Thyroid gland (tissue), 4 donors: ENCODE results near the gene MTCH1. TPM values are rescaled to one million over a fixed set of nuclear protein-coding genes. Genes with fewer than 3 reads are reported as not detected.

Experiments used
- DNase-seq, 2 donors: peaks; one replicate each; pipeline ENCODE4 v3.0.0-alpha.2; 2019
- H3K27ac ChIP-seq, 3 donors: fragments of 200-600 bp; sonication (generic); 1 replicate in 2 of 3; 2 replicates in 1 of 3; pipeline ENCODE4 v1.5.1; 2016 to 2019; ENCODE audit warnings: mild to moderate bottlenecking in 1 of 3, moderate library complexity in 1 of 3
- H3K27me3 ChIP-seq: fragments of 200-600 bp; sonication (generic); one replicate; pipeline ENCODE4 v1.5.1; 2019
- H3K36me3 ChIP-seq, 2 donors: fragments of 200-600 bp; sonication (generic); one replicate each; pipeline ENCODE4 v1.5.1; 2016 to 2019
- H3K4me1 ChIP-seq, 2 donors: fragments of 200-600 bp; sonication (generic); one replicate each; pipeline ENCODE4 v1.5.1; 2017 to 2019
- H3K4me3 ChIP-seq, 3 donors: fragments of 200-600 bp; sonication (generic); replicated peaks in 1 of 3; 1 replicate in 2 of 3; 2 replicates in 1 of 3; pipeline ENCODE4 v1.5.1; 2016; ENCODE audit warnings: mild to moderate bottlenecking in 1 of 3
- H3K9me3 ChIP-seq: fragments of 200-600 bp; sonication (generic); one replicate; pipeline ENCODE4 v1.5.1; 2017
- CTCF ChIP-seq, 6 experiments: fragments of 200-600 bp in 3 of 6; fragments of 450-650 bp in 3 of 6; sonication (generic) in 3 of 6; IDR thresholded peaks; one replicate each; pipeline ENCODE4 v1.5.1; 2016 to 2019; ENCODE audit warnings: antibody characterized with exemption in 6 of 6, mild to moderate bottlenecking in 2 of 6, inconsistent platforms in 1 of 6, moderate library complexity in 1 of 6
- POLR2A ChIP-seq, 2 donors: fragments of 450-650 bp; IDR thresholded peaks; one replicate each; pipeline ENCODE4 v1.6.1; 2017; ENCODE audit warnings: antibody characterized with exemption in 2 of 2, mild to moderate bottlenecking in 2 of 2, moderate library complexity in 1 of 2
- WGBS, 2 donors: methylation state at CpG; one replicate each; pipeline ENCODE4 v1.1.5; 2017; 5-methylcytosine and 5-hydroxymethylcytosine counted together
- intact Hi-C: fragments of 100-400 bp; cut with DNase I; formaldehyde crosslinking; loops from one replicate; pipeline ENCODE4 v1.15.1; 2023
- total RNA-seq, 4 donors: library from RNA; depleted of rRNA; stranded (reverse); fragments of >200 nt; gene quantifications; one replicate each; pipeline ENCODE4 v1.2.3, GENCODE V29; 2016

MTCH1 gene
- total RNA-seq, 4 donors from 2014 or later: 571 to 1,096 (median 866) TPM

DNA sequence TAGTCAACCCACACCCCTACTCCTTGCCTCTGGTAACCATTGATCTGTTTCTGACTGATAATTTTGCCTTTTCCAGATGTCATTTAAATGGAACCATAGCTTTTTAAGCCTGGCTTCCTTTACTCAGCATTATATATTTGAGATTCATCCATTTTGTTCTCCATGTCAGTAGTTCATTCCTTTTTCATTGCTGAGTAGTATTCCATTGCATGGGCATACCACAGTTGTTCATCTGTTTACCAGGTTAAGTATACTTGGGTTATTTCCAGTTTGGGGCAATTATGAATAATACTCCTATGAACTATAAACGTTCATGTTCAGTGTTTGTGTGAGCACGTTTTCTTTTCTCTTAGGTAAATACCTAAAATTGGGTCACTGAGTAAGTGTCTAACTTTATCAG is 44.6 kb upstream of the MTCH1 start:
- Histone ChIP-seq H3K9me3 (no peaks in the 10 kb centered on the region), H3K27me3 (no peaks in the 10 kb centered on the region), H3K4me1 (no peaks in the 10 kb centered on the region), H3K27ac (no peak overlapping the region), H3K36me3 (no peaks in the 10 kb centered on the region), H3K4me3 (no peak overlapping the region)
- TF ChIP-seq POLR2A (IDR thresholded peaks at IDR 0.05): no peak
- no peak for TF ChIP-seq CTCF (IDR thresholded peaks at IDR 0.05)
- no peak for DNase-seq
- WGBS, 2 donors: 90 to 96% methylated on average over 2 of the region's 2 CpGs
- intact Hi-C loops: no loop called here

DNA sequence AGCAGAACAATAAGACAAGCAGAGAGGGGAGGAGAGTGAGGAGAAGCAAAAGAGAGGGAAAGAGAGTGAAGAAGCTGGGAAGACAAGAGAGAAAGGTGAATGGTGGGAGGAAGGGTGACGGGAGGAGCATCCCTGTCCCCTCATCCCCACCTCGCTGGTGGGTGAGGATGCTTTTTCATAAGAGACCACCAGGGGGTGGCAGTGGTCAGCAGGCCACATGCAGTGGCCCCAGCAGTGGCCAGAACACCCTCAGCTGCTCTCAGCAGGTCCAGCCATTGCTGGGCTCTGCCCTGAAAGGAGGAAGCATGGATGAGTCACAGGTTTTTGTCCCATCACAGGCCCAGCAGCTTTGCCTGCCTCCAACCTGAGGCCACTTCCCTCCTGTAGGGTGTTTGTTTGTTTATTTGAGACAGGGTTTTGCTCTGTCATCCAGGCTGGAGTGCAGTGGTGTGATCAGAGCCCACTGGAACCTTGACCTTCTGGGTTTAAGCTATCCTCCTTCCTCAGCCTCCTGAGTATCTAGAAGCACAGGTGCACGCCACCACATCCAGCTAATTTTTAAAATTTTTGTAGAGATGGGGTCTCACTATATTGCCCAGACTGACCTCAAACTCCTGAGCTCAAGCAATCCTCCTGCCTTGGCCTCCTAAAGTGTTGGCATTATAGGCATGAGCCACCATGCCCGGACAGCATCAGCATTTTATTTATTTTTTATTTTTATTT is 43.4 kb upstream of the MTCH1 start:
- intact Hi-C loops: loop anchor here (10.0 kb wide), 1 partner anchor 185 kb away; no protein-coding TSS in a partner anchor
- TF ChIP-seq CTCF (IDR thresholded peaks at IDR 0.05) (peak in 4 of 6 experiments; percentile 46 to 61 (median 60)), POLR2A (IDR thresholded peaks at IDR 0.05) (no peak)
- WGBS, 2 donors: 72 to 77% methylated on average over 4 of the region's 4 CpGs

GRCh38 chr6:37027811-37028469 is 41.9 kb upstream of the MTCH1 start:
- no peak for DNase-seq
- WGBS, 2 donors: 90 to 96% methylated on average over 17 of the region's 17 CpGs
- intact Hi-C loops: loop anchor here (10.0 kb wide), 1 partner anchor 187 kb away; no protein-coding TSS in a partner anchor

More for the DNA sequence above, 43.4 kb upstream of the MTCH1 start:
- Histone ChIP-seq H3K36me3 (no peaks in the 10 kb centered on the region), H3K9me3 (no peaks in the 10 kb centered on the region), H3K27me3 (no peaks in the 10 kb centered on the region), H3K4me3 (no peak overlapping the region), H3K4me1 (no peaks in the 10 kb centered on the region), H3K27ac (no peak overlapping the region)
- peak; percentile 49 to 53 for DNase-seq

GRCh38 chr6:37027036-37027720 is 41.2 kb upstream of the MTCH1 start:
- intact Hi-C loops: loop anchor here (10.0 kb wide), 1 partner anchor 188 kb away; no protein-coding TSS in a partner anchor
- H3K27ac ChIP-seq: no peak overlapping the region
- TF ChIP-seq POLR2A (IDR thresholded peaks at IDR 0.05) (no peak), CTCF (IDR thresholded peaks at IDR 0.05) (no peak)
- WGBS, 2 donors: 78 to 82% methylated on average over 10 to 15 of the region's 15 CpGs
- H3K4me3 ChIP-seq: no peak overlapping the region
- no peaks in the 10 kb centered on the region for H3K4me1 ChIP-seq
- no peaks in the 10 kb centered on the region for H3K27me3 ChIP-seq
- H3K9me3 ChIP-seq: no peaks in the 10 kb centered on the region
- DNase-seq: no peak
- H3K36me3 ChIP-seq: no peaks in the 10 kb centered on the region

More at GRCh38 chr6:37027811-37028469, 41.9 kb upstream of the MTCH1 start:
- Histone ChIP-seq H3K4me1 (no peaks in the 10 kb centered on the region), H3K4me3 (no peak overlapping the region), H3K9me3 (no peaks in the 10 kb centered on the region), H3K36me3 (no peaks in the 10 kb centered on the region), H3K27me3 (no peaks in the 10 kb centered on the region), H3K27ac (no peak overlapping the region)
- no peak for TF ChIP-seq CTCF (IDR thresholded peaks at IDR 0.05)
- TF ChIP-seq POLR2A (IDR thresholded peaks at IDR 0.05): no peak
